Panc1 (cell line): ENCODE data around the gene FHIT. TPM values are rescaled to one million over a fixed set of nuclear protein-coding genes. Genes with fewer than 3 reads are reported as not detected.

Experiments used
- ATAC-seq: fragments of 200-7000 bp; cut with Tn5 transposase; 2 replicates; pipeline ENCODE4 v1.9.1; 2020; ENCODE audit warnings: mild to moderate bottlenecking, moderate library complexity
- BruUV-seq: library from RNA; stranded (reverse); fragments of 400-500 nt; replicated peaks from 2 replicates; lab custom pipeline; 2021; lab: Mats Ljungman, UMichigan
- CTCF ChIA-PET: fragments of 300-600 bp; sonication (Branson Sonifier 250); formaldehyde crosslinking; loops from one replicate; lab custom pipeline; 2022; ENCODE audit warnings: antibody characterized with exemption; lab: Charles Lee
- POLR2A ChIA-PET: fragments of 300-600 bp; sonication (Branson Sonifier 250); formaldehyde crosslinking; loops from one replicate; lab custom pipeline; 2022; ENCODE audit warnings: antibody characterized with exemption; lab: Charles Lee
- DNase-seq: peaks from one replicate; pipeline ENCODE4 v3.0.0-alpha.2; 2010; ENCODE audit warnings: low read depth, low spot score
- H3K27ac ChIP-seq: 2 replicates; pipeline ENCODE4 v1.5.1; 2011; ENCODE audit warnings: mild to moderate bottlenecking, low read length, inconsistent platforms
- H3K27me3 ChIP-seq: fragments of 200-500 bp; sonication (Bioruptor generic); 2 replicates; pipeline ENCODE4 v1.6.0; 2014; ENCODE audit warnings: low read length, inconsistent platforms; ENCODE audit not compliant: control insufficient read depth, insufficient read depth
- H3K36me3 ChIP-seq: fragments of 200-500 bp; sonication (Bioruptor generic); 2 replicates; pipeline ENCODE4 v1.5.1; 2014; ENCODE audit warnings: inconsistent platforms, mild to moderate bottlenecking, low read length, moderate library complexity; ENCODE audit not compliant: control insufficient read depth, insufficient read depth
- H3K4me1 ChIP-seq: 2 replicates; pipeline ENCODE4 v1.5.1; 2011; ENCODE audit warnings: inconsistent platforms, mild to moderate bottlenecking, low read length, moderate library complexity; ENCODE audit not compliant: control insufficient read depth, insufficient read depth
- H3K4me3 ChIP-seq, 2 experiments: 2 replicates each; pipeline ENCODE4 v1.5.1; 2011 to 2012; ENCODE audit warnings: low read depth in 2 of 2, low read length in 2 of 2, mild to moderate bottlenecking in 2 of 2, inconsistent platforms in 1 of 2, moderate library complexity in 1 of 2
- H3K9me3 ChIP-seq: fragments of 200-500 bp; sonication (Bioruptor generic); 2 replicates; pipeline ENCODE4 v1.5.1; 2014; ENCODE audit warnings: low read depth, mild to moderate bottlenecking, inconsistent platforms, low read length, moderate library complexity; ENCODE audit not compliant: control insufficient read depth, insufficient read depth
- POLR2AphosphoS5 ChIP-seq: IDR thresholded peaks from 2 replicates; pipeline ENCODE4 v1.6.1; 2012; ENCODE audit warnings: mild to moderate bottlenecking, low read depth, low read length, moderate library complexity
- SIN3A ChIP-seq: IDR thresholded peaks from 2 replicates; pipeline ENCODE4 v1.6.1; 2012; ENCODE audit warnings: low read depth, mild to moderate bottlenecking, low read length, moderate library complexity, borderline replicate concordance; ENCODE audit not compliant: insufficient read depth
- TCF7L2 ChIP-seq: IDR thresholded peaks from 2 replicates; pipeline ENCODE4 v1.6.1; 2011; ENCODE audit warnings: mild to moderate bottlenecking, low read depth, low read length, inconsistent platforms
- in situ Hi-C: cut with HindIII; loops from 2 replicates; pipeline ENCODE4 v1.10.0; 2016; ENCODE audit warnings: low sequenced_read_pairs, low pct_unique_long_range_greater_than_20kb
- intact Hi-C: fragments of 100-400 bp; cut with micrococcal nuclease; formaldehyde crosslinking; loops from one replicate; pipeline ENCODE4 v1.10.0; 2022; ENCODE audit not compliant: unreplicated experiment
- total RNA-seq: library from RNA; stranded (reverse); gene quantifications from one replicate; pipeline ENCODE4 v1.2.1, GENCODE V29; 2021; ENCODE audit not compliant: unreplicated experiment
- TF ChIP-seq, protein P1 (sequence below): fragments of 450-650 bp; IDR thresholded peaks from 2 replicates; pipeline ENCODE4 v1.5.1; 2017; ENCODE audit warnings: mild to moderate bottlenecking
- TF ChIP-seq, protein P2 (sequence below), 2 experiments: IDR thresholded peaks; 2 replicates each; pipeline ENCODE4 v1.6.1; 2011 to 2012; ENCODE audit warnings: low read depth in 2 of 2, control low read depth in 1 of 2, low read length in 1 of 2, mild to moderate bottlenecking in 1 of 2, moderate library complexity in 1 of 2; ENCODE audit not compliant: insufficient read depth in 1 of 2

Gene FHIT
- total RNA-seq, 1 experiment from 2014 or later: 2.2 TPM

DNA sequence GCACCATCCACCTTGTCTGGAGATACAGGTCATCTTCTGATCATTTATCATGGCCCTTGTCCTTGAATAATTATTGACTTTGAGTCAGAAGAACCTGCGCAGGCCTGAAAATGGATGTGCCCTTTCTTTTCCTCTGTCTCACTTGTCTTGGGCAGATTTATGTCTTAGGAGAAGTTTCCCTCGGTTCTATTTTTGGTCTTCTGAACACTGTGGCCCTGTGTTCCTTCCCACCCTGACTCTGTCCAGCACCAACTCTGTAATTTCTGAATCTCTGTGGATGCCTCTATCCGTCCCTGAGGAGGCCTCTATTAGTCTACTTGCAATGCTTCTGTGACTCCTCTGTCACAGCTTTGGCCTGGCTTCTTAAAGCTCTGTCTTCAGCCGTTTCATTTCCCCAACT lies 1520.7 kb downstream of the FHIT start:
- ChIA-PET CTCF (no interaction called here), POLR2A (no interaction called here)
- Histone ChIP-seq H3K9me3 (no peaks in the 10 kb centered on the region), H3K4me3 (no peak overlapping the region), H3K36me3 (no peaks in the 10 kb centered on the region), H3K27ac (no peak overlapping the region), H3K4me1 (no peaks in the 10 kb centered on the region), H3K27me3 (no peaks in the 10 kb centered on the region)
- intact Hi-C loops (no loop called here), in situ Hi-C loops (no loop called here)
- no peak for DNase-seq
- BruUV-seq: no TSS peak
- TF ChIP-seq SIN3A: no peak
- ATAC-seq: no peak

DNA sequence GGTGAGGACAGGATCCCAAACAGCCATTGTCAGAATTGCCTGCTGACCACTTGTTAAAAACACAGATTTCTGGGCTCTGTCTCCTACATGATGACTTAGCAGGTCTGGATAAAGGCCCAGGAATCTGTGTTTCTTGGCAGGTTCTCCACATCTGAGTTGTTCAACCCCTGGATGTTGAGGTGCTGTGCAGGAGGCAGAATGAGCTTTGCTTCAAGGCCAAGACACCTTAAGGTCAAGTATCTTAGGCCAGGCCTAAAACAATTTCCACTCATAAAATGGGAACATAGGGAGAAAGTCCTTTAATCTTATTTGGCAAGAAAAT lies 1522.7 kb downstream of the FHIT start:
- TF ChIP-seq TCF7L2 (no peak), POLR2AphosphoS5 (no peak), SIN3A (no peak)
- TF ChIP-seq, protein P1, sequence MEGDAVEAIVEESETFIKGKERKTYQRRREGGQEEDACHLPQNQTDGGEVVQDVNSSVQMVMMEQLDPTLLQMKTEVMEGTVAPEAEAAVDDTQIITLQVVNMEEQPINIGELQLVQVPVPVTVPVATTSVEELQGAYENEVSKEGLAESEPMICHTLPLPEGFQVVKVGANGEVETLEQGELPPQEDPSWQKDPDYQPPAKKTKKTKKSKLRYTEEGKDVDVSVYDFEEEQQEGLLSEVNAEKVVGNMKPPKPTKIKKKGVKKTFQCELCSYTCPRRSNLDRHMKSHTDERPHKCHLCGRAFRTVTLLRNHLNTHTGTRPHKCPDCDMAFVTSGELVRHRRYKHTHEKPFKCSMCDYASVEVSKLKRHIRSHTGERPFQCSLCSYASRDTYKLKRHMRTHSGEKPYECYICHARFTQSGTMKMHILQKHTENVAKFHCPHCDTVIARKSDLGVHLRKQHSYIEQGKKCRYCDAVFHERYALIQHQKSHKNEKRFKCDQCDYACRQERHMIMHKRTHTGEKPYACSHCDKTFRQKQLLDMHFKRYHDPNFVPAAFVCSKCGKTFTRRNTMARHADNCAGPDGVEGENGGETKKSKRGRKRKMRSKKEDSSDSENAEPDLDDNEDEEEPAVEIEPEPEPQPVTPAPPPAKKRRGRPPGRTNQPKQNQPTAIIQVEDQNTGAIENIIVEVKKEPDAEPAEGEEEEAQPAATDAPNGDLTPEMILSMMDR: no peak
- TF ChIP-seq, protein P2, sequence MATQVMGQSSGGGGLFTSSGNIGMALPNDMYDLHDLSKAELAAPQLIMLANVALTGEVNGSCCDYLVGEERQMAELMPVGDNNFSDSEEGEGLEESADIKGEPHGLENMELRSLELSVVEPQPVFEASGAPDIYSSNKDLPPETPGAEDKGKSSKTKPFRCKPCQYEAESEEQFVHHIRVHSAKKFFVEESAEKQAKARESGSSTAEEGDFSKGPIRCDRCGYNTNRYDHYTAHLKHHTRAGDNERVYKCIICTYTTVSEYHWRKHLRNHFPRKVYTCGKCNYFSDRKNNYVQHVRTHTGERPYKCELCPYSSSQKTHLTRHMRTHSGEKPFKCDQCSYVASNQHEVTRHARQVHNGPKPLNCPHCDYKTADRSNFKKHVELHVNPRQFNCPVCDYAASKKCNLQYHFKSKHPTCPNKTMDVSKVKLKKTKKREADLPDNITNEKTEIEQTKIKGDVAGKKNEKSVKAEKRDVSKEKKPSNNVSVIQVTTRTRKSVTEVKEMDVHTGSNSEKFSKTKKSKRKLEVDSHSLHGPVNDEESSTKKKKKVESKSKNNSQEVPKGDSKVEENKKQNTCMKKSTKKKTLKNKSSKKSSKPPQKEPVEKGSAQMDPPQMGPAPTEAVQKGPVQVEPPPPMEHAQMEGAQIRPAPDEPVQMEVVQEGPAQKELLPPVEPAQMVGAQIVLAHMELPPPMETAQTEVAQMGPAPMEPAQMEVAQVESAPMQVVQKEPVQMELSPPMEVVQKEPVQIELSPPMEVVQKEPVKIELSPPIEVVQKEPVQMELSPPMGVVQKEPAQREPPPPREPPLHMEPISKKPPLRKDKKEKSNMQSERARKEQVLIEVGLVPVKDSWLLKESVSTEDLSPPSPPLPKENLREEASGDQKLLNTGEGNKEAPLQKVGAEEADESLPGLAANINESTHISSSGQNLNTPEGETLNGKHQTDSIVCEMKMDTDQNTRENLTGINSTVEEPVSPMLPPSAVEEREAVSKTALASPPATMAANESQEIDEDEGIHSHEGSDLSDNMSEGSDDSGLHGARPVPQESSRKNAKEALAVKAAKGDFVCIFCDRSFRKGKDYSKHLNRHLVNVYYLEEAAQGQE (IDR thresholded peaks at IDR 0.05; ENCODE audit: insufficient read depth in 1 of 2, low read depth in 2 of 2, low read length in 1 of 2): no peak
- in situ Hi-C loops: no loop called here
- H3K27ac ChIP-seq: no peak overlapping the region
- CTCF ChIA-PET: no interaction called here
- POLR2A ChIA-PET: no interaction called here
- no peak overlapping the region for H3K4me3 ChIP-seq
- DNase-seq (no peak), ATAC-seq (no peak)
- no peaks in the 10 kb centered on the region for H3K27me3 ChIP-seq
- intact Hi-C loops: no loop called here
- no TSS peak for BruUV-seq
- H3K9me3 ChIP-seq: no peaks in the 10 kb centered on the region
- no peaks in the 10 kb centered on the region for H3K36me3 ChIP-seq
- no peaks in the 10 kb centered on the region for H3K4me1 ChIP-seq

DNA sequence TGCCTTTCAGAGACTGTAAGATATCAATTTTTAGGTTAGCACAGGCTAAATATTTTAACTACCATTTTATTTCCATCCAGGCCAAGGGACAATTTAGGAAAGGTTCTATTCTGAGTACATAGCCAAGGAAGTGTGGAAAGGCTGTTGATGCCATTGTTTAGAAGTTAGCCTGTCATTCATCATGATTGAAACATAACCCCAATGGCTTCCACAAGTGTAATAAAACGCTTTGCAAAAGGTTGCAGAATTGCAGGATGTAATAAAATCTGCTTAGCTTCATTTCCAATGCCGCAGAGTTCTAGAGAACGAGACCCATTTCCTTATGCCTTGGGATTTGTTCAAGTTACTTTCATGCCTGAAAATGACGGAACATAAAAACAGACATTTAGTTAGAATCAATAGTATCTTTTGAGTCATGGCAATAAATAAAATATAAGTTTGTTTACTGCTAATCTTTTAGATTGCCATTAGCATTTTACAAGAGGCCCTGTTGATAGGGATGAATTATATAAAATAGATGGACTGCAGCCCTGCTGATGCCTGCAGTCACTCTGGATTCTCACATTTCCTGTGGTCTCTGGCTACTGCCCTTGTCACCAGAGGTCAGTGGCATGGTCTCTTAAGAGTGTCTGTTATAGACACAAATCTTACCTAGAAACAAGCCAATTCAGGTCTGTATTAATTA lies 1523.2 kb downstream of the FHIT start:
- Histone ChIP-seq H3K4me3 (no peak overlapping the region), H3K9me3 (no peaks in the 10 kb centered on the region), H3K27me3 (no peaks in the 10 kb centered on the region), H3K4me1 (no peaks in the 10 kb centered on the region), H3K36me3 (no peaks in the 10 kb centered on the region), H3K27ac (no peak overlapping the region)
- TF ChIP-seq TCF7L2 (no peak), POLR2AphosphoS5 (no peak), SIN3A (no peak)
- TF ChIP-seq, protein P1: no peak
- TF ChIP-seq, protein P2 (IDR thresholded peaks at IDR 0.05; ENCODE audit: insufficient read depth in 1 of 2, low read depth in 2 of 2, low read length in 1 of 2): no peak
- BruUV-seq: no TSS peak
- in situ Hi-C loops (no loop called here), intact Hi-C loops (no loop called here)
- DNase-seq: no peak
- CTCF ChIA-PET: no interaction called here
- POLR2A ChIA-PET: no interaction called here
- no peak for ATAC-seq
